GM10266 (cell line): ENCODE measurements around the gene PCNT.
"Not testable (repeated sequence)": the region's sequence is repeated elsewhere in the genome, so short reads cannot be mapped to it uniquely, and the experiment has no call there.

Experiments
- DNase-seq: peaks from one replicate; pipeline ENCODE4 v3.0.0; 2012; ENCODE audit errors: extremely low spot score
- TF ChIP-seq, protein P1 (sequence below): IDR thresholded peaks from 2 replicates; pipeline ENCODE4 v1.5.1; 2012; ENCODE audit warnings: mild to moderate bottlenecking, low read depth; ENCODE audit not compliant: control insufficient read depth, insufficient read depth; ENCODE audit errors: missing control alignments

The PCNT gene

DNA sequence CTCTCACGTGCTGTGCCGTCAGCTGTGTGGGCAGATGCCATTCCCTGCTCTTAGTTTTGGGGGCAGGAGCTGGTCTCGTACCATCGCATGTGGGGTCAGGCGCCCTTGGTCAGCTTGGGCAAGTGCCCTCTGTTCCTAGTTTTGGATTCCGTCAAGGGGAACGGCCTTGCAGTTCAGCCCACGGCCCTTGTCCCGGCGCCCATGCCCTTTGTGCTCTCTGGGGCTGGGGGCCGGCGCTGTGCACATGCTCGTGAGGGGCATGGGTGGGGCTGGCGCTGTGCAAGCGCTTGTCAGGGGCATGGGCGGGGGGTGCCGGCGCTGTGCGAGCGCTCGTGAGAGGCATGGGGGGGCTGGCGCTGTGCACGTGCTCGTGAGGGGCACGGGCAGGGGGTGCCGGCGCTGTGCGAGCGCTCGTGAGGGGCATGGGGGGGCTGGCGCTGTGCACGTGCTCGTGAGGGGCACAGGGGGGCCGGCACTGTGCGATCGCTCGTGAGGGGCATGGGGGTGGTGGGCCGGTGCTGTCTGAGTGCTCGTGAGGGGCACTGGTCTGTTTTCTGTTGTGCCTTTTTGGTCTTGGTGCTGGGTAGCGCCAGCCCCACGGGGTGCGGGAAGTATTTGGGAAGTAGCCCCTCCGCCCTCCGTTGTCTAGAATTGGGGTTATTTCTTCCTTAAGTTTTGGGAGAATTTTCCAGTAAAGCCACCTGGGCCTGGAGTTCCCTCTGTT lies 105.2 kb downstream of the PCNT start:
- no peak for DNase-seq

DNA sequence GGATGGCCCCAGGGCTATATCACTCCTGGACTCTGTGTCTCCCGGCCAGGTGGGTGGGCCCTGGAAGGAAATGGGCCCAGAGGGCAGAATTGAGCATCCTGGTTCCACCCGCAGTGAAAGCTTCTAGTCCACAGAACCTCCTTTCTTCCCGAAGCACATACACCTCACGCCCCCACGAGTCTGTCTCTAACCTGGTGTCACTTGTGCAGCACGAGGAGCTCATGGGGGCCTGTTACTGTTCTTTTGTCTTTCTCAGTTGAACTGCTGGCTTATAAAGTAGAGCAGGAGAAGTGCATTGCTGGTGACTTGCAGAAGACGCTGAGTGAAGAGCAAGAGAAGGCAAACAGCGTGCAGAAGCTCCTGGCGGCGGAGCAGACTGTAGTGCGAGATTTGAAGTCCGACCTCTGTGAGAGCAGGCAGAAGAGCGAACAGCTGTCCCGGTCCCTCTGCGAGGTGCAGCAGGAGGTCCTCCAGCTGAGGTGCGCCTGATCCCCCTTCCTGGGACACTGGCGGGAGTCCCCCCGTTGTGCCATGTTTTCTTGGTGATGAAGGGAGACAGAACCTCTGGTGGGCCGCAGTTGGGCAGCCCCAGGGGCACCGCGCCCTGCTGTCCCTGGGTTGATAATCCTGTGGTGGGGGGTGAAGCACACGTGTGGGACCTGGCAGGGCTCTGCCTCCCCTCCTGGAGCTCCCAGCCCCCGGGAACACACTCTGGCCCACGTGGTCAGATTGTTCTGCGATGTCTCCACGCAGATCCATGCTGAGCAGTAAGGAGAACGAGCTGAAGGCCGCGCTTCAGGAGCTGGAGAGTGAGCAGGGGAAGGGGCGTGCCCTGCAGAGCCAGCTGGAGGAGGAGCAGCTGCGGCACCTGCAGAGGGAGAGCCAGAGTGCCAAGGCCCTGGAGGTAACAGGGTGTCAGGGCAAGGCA lies 106.1 kb downstream of the PCNT start:
- TF ChIP-seq, protein P1, sequence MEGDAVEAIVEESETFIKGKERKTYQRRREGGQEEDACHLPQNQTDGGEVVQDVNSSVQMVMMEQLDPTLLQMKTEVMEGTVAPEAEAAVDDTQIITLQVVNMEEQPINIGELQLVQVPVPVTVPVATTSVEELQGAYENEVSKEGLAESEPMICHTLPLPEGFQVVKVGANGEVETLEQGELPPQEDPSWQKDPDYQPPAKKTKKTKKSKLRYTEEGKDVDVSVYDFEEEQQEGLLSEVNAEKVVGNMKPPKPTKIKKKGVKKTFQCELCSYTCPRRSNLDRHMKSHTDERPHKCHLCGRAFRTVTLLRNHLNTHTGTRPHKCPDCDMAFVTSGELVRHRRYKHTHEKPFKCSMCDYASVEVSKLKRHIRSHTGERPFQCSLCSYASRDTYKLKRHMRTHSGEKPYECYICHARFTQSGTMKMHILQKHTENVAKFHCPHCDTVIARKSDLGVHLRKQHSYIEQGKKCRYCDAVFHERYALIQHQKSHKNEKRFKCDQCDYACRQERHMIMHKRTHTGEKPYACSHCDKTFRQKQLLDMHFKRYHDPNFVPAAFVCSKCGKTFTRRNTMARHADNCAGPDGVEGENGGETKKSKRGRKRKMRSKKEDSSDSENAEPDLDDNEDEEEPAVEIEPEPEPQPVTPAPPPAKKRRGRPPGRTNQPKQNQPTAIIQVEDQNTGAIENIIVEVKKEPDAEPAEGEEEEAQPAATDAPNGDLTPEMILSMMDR = no peak
- no peak for DNase-seq

More for the DNA sequence above, 105.2 kb downstream of the PCNT start:
- TF ChIP-seq, protein P1 = no peak

DNA sequence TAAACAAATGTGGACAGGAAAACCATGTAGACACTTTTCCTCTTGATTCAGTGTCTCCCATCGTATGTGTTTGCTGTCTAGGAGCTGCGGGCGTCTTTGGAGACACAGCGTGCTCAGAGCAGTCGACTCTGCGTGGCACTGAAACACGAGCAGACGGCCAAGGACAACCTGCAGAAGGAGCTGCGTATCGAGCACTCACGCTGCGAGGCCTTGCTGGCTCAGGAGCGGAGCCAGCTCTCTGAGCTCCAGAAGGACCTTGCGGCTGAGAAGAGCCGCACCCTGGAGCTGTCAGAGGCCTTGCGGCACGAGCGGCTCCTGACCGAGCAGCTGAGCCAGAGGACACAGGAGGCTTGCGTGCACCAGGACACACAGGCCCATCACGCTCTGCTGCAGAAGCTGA lies 107.5 kb downstream of the PCNT start:
- DNase-seq = no peak
- TF ChIP-seq, protein P1 = no peak

DNA sequence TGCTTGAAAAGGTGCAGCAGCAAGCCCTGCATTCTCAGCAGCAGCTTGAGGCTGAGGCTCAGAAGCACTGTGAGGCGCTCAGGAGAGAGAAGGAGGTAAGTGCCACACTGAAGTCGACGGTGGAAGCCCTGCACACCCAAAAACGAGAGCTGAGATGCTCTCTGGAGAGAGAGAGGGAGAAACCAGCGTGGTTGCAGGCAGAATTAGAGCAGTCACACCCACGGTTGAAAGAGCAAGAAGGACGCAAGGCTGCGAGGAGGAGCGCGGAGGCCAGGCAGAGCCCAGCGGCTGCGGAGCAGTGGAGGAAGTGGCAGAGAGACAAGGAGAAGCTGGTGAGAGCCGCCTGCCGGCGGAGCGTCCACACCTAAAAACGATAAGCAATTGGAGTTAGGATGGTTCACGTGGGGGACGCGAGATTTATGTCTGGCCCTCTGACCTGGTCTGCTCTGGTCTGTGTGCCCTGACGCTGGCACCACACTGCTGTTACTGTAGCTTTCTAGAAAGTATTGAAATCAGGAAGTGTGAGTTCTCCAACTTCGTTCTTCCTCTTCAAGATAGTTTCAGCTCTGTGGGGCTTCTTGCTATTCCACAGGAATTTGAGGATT lies 108.0 kb downstream of the PCNT start:
- TF ChIP-seq, protein P1 = no peak
- DNase-seq = no peak

DNA sequence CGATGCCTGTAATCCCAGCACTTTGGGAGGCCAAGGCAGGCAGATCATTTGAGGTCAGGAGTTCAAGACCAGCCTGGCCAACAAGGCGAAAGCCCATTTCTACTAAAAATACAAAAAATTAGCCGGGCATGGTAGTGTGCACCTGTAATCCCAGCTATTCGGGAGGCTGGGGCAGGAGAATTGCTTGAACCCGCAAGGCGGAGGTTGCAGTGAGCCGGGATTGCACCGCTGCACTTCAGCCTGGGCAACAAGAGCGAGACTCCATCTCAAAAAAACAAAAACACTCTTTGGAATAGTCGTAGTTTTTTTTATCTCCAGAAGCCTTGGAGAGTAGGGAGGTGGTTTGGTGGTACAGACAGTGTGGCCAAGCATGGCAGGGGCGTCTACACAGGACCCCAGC lies 109.2 kb downstream of the PCNT start:
- DNase-seq = not testable (repeated sequence)

DNA sequence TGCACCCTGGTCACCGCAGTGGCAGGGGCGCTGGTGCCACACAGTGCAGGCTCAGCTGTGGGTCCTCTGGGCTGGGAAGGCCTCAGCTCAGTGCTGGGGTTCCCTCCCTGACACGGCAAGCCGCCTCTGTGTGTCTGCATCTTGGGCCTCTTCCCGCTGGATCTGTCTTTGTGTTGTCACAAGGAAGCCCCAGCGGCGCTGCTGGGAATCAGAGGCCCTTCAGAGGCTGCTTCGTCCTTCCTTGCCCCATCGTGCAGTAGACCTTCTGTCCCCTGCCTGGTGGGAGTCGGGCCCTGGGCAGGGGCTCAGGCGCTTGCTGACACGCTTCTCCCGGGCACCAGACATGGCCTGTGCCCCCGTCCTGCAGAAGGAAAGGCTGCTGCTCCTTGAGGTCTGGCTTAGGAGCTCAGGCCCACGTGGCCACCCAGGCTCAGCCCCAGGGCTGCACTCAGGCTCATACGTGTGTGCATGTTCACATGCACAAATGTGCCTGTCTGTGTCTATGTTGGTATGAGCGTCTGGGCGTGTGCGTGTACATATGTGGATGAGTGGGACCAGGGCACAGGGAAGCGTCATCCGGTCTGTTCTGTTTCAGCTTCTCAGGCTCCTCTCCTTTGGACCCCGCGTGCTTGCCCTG lies 110.5 kb downstream of the PCNT start:
- DNase-seq = no peak
- TF ChIP-seq, protein P1 = no peak

DNA sequence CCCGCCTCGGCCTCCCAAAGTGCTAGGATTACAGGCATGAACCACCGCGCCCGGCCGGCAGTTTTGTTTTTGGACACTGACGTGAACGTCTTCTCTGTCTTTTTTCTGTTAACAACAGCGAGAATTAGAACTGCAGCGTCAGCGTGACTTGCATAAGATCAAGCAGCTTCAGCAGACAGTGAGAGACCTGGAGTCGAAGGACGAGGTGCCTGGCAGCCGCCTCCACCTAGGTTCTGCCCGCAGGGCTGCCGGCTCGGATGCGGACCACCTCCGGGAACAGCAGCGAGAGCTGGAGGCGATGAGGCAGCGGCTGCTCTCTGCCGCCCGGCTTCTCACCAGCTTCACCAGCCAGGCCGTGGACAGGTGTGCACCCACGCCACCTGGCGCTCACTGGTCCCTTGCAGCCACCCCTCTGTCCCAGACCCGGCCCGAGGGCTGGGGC lies 111.9 kb downstream of the PCNT start:
- TF ChIP-seq, protein P1 = no peak
- no peak for DNase-seq
